GM20431 (cell line): Measurements from ENCODE around the gene NEU3.
"Not testable (repeated sequence)": the region's sequence is repeated elsewhere in the genome, so short reads cannot be mapped to it uniquely, and the experiment has no call there.

Experiments
- in situ Hi-C: fragments of 300-500 bp; cut with MseI, MboI; formaldehyde crosslinking; loops from one replicate; pipeline ENCODE4 v1.15.0; 2020; ENCODE audit warnings: low sequenced_read_pairs; ENCODE audit not compliant: unreplicated experiment

The NEU3 gene

DNA sequence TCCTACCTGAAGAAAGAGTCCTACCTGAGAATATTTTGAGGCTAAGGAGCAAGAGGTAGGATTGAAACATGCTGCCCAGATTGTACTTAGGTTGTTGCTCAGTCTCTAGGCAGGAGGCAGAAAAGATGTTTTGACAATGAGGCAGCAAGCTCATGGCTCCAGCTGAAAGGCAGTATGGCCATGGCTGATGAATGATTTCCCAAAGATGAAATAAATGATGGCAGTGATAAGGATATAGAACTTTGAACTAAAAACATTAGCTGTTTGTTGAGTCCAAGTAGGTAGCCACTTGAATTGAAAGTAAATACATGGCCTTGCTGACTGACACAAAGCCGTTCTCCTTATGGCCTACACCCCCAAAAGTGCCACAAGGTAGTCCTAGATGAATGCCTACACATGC, 6.8 kb upstream of the NEU3 start:
- in situ Hi-C loops = no loop called here

DNA sequence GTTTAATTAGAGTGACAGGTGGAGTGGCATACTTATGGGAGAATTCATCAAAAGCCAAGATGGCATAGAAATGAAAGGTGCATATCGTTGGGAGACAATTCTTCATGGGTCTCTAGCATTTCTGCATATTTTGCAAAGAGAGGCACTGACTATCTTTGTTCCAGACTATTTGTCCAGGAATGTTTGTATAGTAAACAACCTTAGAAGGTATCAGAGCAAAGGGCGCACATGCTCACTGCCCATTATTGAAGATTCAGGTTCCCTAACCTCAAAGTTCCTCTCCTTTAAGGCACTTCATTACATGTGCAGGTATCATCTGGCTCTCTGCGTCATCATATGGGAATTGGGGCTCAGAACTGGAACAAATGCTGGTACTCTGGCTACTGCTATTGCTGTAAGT, 4.7 kb upstream of the NEU3 start:
- in situ Hi-C loops = no loop called here

DNA sequence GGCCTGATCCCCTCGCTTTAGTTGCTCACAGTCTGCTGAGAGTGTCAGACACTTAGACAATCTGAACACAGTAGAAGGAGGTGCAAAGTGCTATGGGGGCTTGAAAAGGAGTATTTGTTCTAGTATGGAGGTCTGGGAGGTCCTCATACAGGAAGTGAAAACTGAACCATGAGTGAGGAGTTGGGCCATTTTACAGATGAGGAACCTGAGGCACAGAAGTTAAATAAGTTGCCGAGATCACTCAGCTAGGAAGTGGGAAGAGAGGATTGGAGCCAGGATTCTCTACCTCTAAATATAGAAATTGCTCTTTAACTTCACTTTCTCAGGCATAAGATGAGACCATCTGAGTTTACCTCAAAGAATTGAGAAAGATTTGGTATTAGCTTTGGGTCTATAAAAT, 4.0 kb upstream of the NEU3 start:
- in situ Hi-C loops = no loop called here

DNA sequence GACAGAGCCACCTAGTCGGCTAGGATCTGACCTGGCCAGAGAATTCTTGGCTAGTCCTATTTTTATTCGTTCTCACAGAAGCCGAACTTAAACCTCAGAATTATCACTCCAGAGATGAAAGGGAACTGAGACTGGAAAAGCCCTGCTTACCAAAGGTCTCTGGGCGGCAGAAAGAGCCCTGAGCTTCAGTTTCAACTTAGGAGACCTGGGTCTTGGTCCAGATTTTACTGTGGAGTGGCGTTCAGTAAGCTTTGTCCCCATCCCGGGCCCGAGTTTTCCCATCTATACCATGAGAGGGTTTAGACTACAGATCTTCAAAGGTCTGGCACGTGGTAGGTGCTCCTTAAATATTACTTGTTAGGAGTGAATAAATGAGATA, 516 bp downstream of the NEU3 start:
- in situ Hi-C loops = no loop called here

DNA sequence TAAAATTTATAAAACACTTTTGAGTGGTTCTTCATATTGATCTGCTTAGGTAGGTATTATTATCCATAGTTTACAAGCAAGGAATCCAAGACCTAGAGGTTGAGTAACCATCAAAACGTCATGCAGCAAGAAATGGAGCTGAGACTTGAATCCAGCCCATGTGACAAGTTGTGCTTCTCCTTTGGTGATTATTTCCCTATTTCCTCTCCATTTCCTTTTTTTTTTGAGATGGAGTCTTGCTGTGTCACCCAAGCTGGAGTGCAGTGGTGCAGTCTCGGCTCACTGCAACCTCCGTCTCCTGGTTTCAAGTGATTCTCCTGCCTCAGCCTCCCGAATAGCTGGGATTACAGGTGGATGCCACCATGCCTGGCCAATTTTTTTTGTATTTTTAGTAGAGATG, 1.4 kb downstream of the NEU3 start:
- in situ Hi-C loops = not testable (repeated sequence)

DNA sequence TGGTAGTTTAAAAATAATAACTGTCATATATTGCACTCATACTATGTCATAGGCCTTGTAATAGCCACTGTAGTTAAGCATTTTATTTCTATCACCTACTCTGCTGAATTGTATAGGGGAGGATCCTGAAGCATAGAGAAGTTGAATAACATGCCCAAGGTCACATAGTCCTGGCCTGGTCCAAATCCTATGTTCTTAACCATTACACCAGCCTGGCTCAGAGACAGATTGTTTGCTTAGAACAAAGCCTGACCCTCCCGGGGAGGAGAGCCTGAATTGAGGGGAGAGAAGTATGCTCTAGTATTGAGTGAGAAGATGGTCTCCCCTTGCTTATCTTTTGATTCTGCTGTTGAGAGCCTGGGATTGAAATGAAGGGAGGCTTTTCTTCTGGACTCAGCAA, 2.2 kb downstream of the NEU3 start:
- in situ Hi-C loops = no loop called here

DNA sequence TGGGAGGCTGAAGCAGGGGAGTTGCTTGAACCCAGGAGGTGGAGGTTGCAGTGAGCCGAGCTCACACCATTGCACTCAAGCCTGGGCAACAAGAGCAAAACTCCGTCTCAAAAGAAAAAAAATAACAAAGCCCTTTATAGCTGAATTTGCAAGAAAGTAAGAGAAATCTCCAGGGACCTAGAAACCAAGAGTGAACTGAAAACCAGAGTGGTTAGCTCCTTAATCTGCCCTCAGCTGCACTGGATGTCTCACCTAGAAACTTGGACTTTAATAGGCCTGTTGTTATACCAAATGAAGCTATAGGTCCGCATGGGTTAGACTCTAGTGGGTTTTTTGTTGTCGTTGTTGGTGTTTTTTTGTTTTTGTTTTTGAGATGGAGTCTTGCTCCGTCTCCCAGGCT, 4.1 kb downstream of the NEU3 start:
- in situ Hi-C loops = no loop called here

DNA sequence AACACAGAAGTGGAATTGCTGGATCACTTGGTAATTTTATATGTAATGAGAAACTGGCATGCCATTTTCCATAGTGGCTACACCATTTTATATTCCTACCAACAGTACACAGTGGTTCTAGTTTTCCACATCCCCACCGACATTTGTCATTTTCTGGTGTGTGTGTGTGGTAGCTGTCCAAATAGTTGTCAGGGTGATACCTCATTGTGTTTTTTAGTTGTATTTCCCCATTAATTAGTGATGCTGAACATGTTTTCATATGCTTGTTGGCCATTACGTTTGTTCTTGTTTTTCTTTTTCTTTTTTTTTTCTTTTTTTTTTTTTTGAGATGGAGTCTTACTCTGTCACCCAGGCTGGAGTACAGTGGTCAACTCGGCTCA, 12.2 kb downstream of the NEU3 start:
- in situ Hi-C loops = no loop called here

DNA sequence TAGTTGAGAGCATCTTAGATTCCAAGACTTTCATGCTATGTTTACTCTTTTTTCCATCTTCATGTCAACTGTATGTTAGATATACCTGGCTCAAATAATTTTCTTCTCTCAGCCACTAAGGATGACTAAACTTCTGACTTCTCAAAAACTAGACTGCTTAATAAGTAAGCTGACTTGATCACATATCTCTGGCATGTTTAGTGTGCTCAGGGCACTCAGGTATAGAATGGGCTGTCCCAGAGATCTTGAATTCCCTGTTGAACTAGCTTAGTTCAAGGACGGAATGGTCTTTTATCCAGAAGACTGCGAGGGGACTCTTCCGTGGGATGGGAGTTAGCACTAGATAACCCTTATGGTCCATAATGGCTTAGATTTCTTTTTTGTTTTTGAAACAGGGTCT, 13.0 kb downstream of the NEU3 start:
- in situ Hi-C loops = no loop called here

DNA sequence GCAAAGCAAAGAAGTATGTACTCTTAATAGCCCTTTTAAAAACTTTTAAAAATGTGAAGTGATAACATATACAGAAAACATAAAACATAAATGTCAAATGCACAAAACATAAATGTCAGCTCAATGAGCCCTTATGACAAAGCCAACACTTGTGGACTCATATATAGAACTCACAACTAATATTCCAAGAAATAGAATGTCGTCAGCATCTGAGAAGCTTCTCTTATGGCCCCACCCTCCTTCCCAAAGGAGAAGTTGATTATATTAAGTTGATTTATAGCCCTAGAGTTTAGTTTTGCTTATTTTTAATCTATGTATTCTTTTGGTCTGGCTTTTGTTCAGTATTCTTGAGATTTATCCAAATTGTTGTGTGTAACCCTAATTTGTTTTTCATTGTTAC, 13.8 kb downstream of the NEU3 start:
- in situ Hi-C loops = no loop called here

DNA sequence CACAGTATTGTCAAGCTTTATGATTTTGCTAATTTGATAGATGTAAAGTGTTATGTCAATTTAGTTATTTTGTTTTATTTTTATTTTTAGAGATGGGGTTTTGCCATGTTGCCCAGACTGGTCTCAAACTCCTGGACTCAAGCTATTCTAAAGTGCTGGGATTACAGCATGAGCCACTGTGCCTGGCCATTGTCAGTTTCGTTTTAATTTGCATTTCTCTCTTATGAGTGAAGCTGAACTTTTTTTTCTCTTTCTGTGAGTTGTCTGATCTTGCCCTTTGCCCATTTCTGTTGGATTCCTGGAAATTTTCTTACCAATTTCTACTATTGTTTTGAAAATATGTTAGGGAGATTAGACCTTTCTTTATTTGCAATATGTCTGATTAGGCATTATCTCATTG, 15.5 kb downstream of the NEU3 start:
- in situ Hi-C loops = no loop called here

DNA sequence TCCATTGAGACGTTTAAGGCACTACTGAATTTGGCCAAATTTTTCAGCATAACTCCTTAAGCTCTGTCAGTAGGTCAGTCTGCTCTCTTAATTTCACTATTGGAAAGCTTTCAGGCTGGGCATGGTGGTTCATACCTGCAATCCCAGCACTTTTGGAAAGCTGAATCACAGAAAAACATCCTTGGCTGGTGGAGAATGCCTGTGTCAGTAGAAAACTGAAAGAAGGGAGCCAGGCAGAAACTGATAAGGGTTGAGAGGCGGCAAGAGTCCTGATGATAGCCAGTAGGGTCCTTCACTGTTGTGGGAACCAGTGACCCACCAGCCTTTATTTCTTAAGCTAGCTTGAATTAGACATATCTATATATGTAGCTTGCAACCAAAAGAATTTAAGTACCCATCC, 22.6 kb downstream of the NEU3 start:
- in situ Hi-C loops = no loop called here

DNA sequence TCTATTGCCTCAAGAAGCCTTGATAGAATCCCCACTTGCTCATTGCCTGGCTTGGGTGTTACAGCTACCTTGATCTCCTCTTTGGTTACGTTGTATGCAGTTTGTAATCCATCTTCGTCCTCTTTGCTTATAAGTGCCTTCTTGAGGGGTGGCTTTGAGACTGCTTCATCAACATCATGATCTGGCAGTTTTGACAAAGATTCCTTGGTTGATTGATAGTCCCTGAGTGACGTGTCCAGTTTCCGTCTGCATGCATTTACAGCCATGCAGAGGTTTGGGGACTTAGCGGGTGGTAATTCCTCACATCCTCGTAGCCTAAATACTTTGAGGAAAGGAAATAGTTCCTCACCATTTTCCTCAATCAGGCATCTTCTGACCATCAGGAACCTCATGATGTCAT, 23.1 kb downstream of the NEU3 start:
- in situ Hi-C loops = no loop called here

DNA sequence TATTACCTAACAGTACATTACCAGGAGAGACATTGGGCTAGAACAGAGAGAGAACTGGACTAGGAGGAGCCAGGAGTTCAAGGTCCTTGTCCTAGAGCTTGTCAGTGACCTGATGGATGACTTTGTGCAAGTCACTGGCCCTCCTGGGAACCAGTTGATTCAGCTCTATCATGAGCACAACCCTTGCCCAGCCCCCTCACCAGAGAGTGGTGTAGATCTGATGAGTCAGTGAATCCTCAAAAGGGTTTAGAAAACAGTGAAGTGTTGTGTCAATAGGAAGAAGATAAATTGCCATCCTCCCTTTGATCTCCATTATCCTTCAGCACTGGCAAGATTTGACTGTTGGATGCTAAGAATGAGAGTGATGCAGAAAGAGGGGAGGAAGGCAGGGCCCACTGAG, 24.3 kb downstream of the NEU3 start:
- in situ Hi-C loops = no loop called here

DNA sequence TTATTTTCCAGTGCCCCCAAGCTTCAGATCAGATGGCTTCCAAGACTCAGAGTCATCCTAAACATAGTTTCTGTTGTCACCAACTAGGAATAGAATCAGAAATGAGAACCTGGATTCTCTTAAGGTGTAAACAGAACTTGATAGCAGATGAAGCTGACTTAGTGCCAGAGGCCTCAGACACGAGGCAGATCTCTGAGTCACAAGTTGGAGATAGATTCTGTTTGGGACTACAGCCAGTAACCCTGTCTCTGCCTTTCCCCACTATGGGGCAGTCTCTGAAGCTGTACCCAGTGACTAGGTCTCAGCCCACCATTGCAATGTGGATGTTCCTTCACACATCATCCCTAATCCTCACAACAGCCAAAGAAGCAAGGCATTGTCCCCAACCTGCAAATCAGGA, 25.4 kb downstream of the NEU3 start:
- in situ Hi-C loops = no loop called here

DNA sequence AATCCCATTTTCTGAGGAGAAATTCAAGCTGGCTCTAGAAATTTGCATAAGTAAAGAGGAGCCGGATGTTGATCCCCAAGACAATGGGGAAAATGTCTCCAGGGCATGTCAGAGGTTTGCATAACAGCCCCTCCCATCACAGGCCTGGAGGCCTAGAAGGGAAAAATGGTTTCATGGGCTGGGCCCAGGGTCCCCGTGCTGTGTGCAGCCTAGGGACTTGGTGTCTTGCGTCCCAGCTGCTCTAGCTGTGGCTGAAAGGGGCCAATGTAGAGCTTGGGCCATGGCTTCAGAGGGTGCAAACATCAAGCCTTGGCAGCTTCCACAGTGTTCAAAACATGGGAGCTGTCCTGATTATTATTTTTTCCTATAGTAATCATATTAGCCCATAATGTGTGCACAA, 30.5 kb downstream of the NEU3 start:
- in situ Hi-C loops = not testable (repeated sequence)

DNA sequence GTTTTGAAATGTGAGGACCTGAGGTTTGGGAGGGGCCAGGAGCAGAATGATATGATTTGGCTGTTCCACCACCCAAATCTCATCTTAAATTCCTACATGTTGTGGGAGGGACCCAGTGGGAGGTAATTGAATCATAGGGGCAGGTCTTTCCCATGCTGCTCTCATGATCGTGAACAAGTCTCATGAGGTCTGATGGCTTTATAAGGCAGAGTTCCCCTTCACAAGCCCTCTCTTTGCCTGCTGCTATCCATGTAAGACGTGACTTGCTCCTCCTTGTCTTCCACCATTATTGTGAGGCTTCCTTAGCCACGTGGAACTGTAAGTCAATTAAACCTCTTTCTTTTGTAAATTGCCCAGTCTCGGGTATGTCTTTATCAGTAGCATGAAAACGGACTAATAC, 31.6 kb downstream of the NEU3 start:
- in situ Hi-C loops = loop anchor here (10.0 kb wide), 1 partner anchor 184 kb away; no protein-coding TSS in a partner anchor

DNA sequence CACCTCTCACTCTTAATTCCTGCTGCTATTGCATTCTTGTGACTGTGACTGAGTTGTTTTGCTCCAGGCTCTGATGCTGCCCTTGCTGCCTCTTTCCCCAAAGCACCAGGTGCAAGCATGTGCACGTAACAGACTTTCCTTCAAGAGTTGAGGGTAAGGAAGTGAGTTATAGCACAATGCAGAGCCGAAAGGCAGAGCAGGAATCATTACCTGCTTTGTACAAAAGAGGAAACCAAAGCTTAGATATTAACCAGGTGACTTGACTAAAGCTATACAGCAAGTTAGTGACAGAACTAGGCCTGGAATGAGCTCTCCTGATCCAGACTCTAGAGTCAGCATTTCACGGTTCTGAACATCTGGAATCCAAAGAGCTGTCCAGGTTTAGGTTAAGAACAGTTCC, 33.6 kb downstream of the NEU3 start:
- in situ Hi-C loops = loop anchor here (10.0 kb wide), 1 partner anchor 183 kb away; no protein-coding TSS in a partner anchor

DNA sequence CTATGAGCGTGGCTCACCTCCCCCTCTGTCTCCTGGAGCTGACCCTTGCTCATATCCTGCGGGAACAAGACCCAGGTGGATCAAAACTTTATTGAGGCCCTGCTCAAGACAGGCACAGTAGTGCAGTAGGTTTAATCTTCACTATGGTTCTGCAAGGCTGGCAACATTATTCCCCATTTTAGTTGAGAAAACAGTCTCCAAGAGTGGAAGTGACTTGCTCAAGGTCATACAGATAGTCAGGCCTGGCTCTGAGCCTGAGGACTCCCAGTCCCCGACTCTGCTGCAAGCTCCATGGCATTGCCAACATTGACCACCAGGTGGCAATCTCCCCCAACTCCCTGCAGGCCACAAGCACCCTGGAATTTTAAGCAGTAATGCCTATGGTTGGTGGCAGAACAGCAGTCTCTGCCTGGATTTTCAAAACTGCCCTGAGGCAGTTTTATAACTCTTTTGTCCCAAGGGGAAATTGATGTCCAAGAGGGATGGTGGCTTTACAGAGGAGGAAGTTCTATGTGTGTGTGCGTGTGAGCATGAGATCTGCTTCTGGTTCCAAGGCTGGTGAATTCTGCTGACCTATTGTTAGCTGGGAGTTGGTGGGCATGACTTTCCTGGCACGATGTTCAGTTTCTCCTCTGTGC, 34.1 kb downstream of the NEU3 start:
- in situ Hi-C loops = loop anchor here (10.0 kb wide), 1 partner anchor 182 kb away; no protein-coding TSS in a partner anchor

DNA sequence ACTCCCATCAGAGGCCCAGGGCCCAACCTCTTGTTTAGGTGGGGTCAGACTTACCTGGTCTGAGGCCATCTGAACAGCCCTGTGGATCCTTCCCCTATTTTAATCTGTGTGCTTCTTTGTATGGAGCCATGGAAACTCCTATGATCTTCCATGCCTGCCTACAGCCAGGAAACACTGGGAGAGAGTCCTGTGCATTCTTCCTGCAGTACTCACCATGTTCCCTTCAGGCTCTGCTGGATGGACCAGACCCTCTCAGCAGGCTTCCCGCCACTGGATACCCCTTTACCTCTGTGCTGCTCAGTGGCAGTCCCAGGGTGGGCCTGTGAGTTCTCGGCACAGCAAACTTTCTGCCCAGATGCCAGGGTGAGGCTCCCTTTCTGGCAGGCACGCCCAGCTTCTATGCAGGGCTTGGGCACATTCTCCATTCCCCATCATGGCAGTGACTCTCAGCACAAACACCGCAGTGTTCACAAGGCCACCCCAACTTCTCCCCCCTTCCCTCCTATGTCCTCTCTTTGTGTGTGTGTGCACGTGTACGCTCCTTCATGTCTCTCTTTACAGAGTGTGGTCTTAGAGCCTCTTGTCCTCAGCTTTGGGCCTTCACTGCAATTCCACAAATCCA, 34.8 kb downstream of the NEU3 start:
- in situ Hi-C loops = loop anchor here (10.0 kb wide), 1 partner anchor 181 kb away; no protein-coding TSS in a partner anchor

DNA sequence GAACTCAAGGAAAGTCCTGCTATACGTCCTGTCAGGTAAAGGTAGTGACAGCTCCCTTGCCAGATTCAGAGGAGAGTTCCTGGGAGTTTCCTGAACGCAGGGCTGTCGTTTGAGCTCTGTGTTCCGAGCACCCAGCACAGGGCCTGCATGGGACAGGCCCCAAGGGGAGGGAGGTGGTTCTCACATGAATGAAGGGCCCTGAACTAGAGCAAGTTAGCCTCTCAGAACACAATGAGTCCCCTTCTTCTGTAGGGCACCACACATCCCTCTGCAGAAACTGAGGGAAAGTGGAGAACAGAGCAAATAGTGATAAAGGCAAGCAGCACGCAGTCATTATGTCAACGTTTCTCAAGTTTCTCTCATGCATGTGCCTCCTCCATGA, 35.3 kb downstream of the NEU3 start:
- in situ Hi-C loops = loop anchor here (10.0 kb wide), 1 partner anchor 181 kb away; no protein-coding TSS in a partner anchor

DNA sequence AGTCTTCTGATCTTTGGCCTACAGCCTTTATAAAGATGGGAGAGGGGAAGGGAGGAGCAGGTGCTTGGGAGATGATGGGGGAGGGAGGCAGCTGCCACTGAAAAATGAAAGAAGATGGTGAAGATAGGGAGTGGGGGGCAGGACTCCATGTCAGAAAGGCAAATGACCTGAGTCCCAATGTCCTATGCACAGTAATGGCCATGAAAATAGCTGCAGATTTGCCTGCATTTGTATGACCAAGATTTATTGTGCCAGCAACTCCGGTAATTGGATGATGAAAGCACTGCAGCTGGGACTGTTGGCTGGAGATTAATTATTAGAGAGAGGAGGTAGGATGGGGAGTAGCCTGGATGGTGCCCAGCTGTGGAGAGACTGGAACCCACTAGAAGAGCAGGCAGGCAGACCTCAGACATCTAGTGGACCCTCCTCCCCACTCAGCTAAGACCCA, 36.1 kb downstream of the NEU3 start:
- in situ Hi-C loops = loop anchor here (10.0 kb wide), 1 partner anchor 180 kb away; no protein-coding TSS in a partner anchor
